ENCODE results near the gene TRIM45.
"Not testable (repeated sequence)": the region's sequence is repeated elsewhere in the genome, so short reads cannot be mapped to it uniquely, and the experiment has no call there.

The TRIM45 gene

DNA sequence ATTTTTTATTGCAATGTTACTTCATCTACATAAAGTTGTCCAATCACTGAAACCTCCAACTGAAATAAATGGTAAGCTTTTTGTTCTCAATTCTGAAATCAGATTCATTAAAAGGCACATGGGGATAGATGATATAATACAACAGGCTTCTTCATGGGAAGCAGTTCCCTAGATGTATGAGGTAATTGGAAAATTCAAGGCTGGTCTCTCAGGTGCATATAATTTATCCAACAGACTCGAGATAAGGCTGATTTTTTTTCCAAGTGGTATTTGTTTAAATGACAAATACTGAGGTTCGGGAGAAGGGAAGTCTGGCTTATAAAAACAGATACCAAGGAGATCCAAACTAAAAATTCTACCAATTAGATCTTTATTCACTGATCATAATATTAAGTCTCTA lies 14.2 kb downstream of the TRIM45 start:
- H3K9ac ChIP-seq (ENCODE audit: low read length) = no peak overlapping the region
- no peak overlapping the region for H3K4me2 ChIP-seq (ENCODE audit: low read length)
- no peak overlapping the region for H2AFZ ChIP-seq (ENCODE audit: low read depth, low read length)
- no peaks in the 10 kb centered on the region for H4K20me1 ChIP-seq (ENCODE audit: insufficient read depth, low read length)
- TF ChIP-seq EZH2phosphoT487 (IDR thresholded peaks at IDR 0.05; ENCODE audit: low read depth) = no peak
- TF ChIP-seq, protein P1, sequence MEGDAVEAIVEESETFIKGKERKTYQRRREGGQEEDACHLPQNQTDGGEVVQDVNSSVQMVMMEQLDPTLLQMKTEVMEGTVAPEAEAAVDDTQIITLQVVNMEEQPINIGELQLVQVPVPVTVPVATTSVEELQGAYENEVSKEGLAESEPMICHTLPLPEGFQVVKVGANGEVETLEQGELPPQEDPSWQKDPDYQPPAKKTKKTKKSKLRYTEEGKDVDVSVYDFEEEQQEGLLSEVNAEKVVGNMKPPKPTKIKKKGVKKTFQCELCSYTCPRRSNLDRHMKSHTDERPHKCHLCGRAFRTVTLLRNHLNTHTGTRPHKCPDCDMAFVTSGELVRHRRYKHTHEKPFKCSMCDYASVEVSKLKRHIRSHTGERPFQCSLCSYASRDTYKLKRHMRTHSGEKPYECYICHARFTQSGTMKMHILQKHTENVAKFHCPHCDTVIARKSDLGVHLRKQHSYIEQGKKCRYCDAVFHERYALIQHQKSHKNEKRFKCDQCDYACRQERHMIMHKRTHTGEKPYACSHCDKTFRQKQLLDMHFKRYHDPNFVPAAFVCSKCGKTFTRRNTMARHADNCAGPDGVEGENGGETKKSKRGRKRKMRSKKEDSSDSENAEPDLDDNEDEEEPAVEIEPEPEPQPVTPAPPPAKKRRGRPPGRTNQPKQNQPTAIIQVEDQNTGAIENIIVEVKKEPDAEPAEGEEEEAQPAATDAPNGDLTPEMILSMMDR (IDR thresholded peaks at IDR 0.05; ENCODE audit: low read depth, low read length) = no peak
- no peak overlapping the region for H3K27ac ChIP-seq (ENCODE audit: low read length)
- H3K9me3 ChIP-seq (ENCODE audit: insufficient read depth, low read length) = no peaks in the 10 kb centered on the region
- no peaks in the 10 kb centered on the region for H3K27me3 ChIP-seq (ENCODE audit: low read depth, low read length)
- H3K79me2 ChIP-seq (ENCODE audit: low read length) = no peaks in the 10 kb centered on the region
- peaks cover 22% of the 10 kb centered on the region for H3K36me3 ChIP-seq (replicated peaks; ENCODE audit: low read depth, low read length)
- no peaks in the 10 kb centered on the region for H3K4me1 ChIP-seq (ENCODE audit: low read length)
- no peak overlapping the region for H3K4me3 ChIP-seq (ENCODE audit: low read length)

GRCh38 chr1:117106478-117106877 lies 15.1 kb downstream of the TRIM45 start:
- no peak for TF ChIP-seq EZH2phosphoT487 (IDR thresholded peaks at IDR 0.05; ENCODE audit: low read depth)
- TF ChIP-seq, protein P1 (IDR thresholded peaks at IDR 0.05; ENCODE audit: low read depth, low read length) = no peak
- Histone ChIP-seq H3K4me3 (ENCODE audit: low read length) (no peak overlapping the region), H3K27me3 (ENCODE audit: low read depth, low read length) (no peaks in the 10 kb centered on the region), H3K9ac (ENCODE audit: low read length) (no peak overlapping the region), H3K4me2 (ENCODE audit: low read length) (no peak overlapping the region), H3K36me3 (replicated peaks; ENCODE audit: low read depth, low read length) (peaks cover 25% of the 10 kb centered on the region), H2AFZ (ENCODE audit: low read depth, low read length) (no peak overlapping the region), H3K4me1 (ENCODE audit: low read length) (no peaks in the 10 kb centered on the region), H4K20me1 (ENCODE audit: insufficient read depth, low read length) (no peaks in the 10 kb centered on the region), H3K27ac (ENCODE audit: low read length) (no peak overlapping the region), H3K79me2 (ENCODE audit: low read length) (no peaks in the 10 kb centered on the region), H3K9me3 (ENCODE audit: insufficient read depth, low read length) (no peaks in the 10 kb centered on the region)

DNA sequence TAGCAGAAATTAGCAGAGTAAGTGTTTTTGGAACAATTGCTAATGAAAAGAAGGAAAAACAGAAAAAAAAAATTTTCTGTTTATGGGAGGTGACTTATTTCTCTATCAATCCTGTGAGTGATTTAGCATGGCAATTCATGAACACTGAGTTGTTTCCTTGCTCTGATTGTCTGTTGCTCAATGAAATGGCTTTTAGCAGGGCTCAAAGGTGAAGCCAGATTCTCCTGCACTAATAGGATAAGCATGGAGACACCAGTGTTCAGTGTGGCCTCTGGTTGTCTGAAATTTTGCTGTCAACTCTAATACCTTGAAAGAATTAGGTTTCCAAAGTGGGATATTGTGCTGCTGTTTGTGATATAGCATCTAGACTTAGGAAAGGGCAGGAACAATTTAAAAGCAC lies 15.8 kb downstream of the TRIM45 start:
- TF ChIP-seq, protein P1 (IDR thresholded peaks at IDR 0.05; ENCODE audit: low read depth, low read length) = no peak
- TF ChIP-seq EZH2phosphoT487 (IDR thresholded peaks at IDR 0.05; ENCODE audit: low read depth) = no peak
- Histone ChIP-seq H3K36me3 (replicated peaks; ENCODE audit: low read depth, low read length) (peaks cover 29% of the 10 kb centered on the region), H3K27me3 (ENCODE audit: low read depth, low read length) (no peaks in the 10 kb centered on the region), H3K4me2 (ENCODE audit: low read length) (no peak overlapping the region), H4K20me1 (ENCODE audit: insufficient read depth, low read length) (no peaks in the 10 kb centered on the region), H3K4me3 (ENCODE audit: low read length) (no peak overlapping the region), H3K4me1 (ENCODE audit: low read length) (no peaks in the 10 kb centered on the region), H3K9ac (ENCODE audit: low read length) (no peak overlapping the region), H3K9me3 (ENCODE audit: insufficient read depth, low read length) (no peaks in the 10 kb centered on the region), H3K79me2 (ENCODE audit: low read length) (no peaks in the 10 kb centered on the region), H3K27ac (ENCODE audit: low read length) (no peak overlapping the region), H2AFZ (ENCODE audit: low read depth, low read length) (no peak overlapping the region)

- Histone ChIP-seq H3K4me3 (ENCODE audit: low read length) (no peak overlapping the region), H3K4me1 (ENCODE audit: low read length) (no peaks in the 10 kb centered on the region), H3K4me2 (ENCODE audit: low read length) (no peak overlapping the region), H3K27me3 (ENCODE audit: low read depth, low read length) (no peaks in the 10 kb centered on the region), H2AFZ (ENCODE audit: low read depth, low read length) (no peak overlapping the region), H3K9ac (ENCODE audit: low read length) (no peak overlapping the region), H3K36me3 (replicated peaks; ENCODE audit: low read depth, low read length) (peaks cover 34% of the 10 kb centered on the region), H3K79me2 (ENCODE audit: low read length) (no peaks in the 10 kb centered on the region), H3K9me3 (ENCODE audit: insufficient read depth, low read length) (no peaks in the 10 kb centered on the region), H4K20me1 (ENCODE audit: insufficient read depth, low read length) (no peaks in the 10 kb centered on the region), H3K27ac (ENCODE audit: low read length) (no peak overlapping the region)
- TF ChIP-seq, protein P1 (IDR thresholded peaks at IDR 0.05; ENCODE audit: low read depth, low read length) = no peak
- no peak for TF ChIP-seq EZH2phosphoT487 (IDR thresholded peaks at IDR 0.05; ENCODE audit: low read depth)
These were observed 16.6 kb downstream of the TRIM45 start for GRCh38 chr1:117104986-117105385.

DNA sequence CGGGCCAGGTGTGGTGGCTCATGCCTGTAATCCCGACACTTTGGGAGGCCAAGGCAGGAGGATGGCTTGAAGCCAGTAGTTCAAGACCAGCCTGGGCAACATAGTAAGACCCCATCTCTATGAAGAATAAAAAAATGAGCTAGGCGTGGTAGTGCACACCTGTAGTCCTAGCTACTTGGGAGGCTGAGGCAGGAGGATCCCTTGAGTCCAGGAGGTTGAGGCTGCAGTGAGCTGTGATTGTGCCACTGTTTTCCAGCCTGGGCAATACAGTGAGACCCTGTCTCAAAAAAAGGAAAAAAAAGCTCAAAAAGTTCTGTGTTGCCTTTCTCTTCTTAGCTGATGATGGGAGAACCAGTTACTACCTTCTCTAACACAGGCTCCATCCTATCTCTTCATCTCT lies 19.7 kb downstream of the TRIM45 start:
- not testable (repeated sequence) for H3K27ac ChIP-seq (ENCODE audit: low read length); H3K9ac ChIP-seq (ENCODE audit: low read length); H3K4me3 ChIP-seq (ENCODE audit: low read length); H3K27me3 ChIP-seq (ENCODE audit: low read depth, low read length); H3K9me3 ChIP-seq (ENCODE audit: insufficient read depth, low read length); H3K4me1 ChIP-seq (ENCODE audit: low read length); H3K4me2 ChIP-seq (ENCODE audit: low read length); H2AFZ ChIP-seq (ENCODE audit: low read depth, low read length); H4K20me1 ChIP-seq (ENCODE audit: insufficient read depth, low read length); H3K79me2 ChIP-seq (ENCODE audit: low read length)
- peaks cover 47% of the 10 kb centered on the region for H3K36me3 ChIP-seq (replicated peaks; ENCODE audit: low read depth, low read length)

Measured in OCI-LY3 (cell line).